HepG2 (cell line): ENCODE measurements around the gene GPS1. TPM values are rescaled to one million over a fixed set of nuclear protein-coding genes. Genes with fewer than 3 reads are reported as not detected.

Experiments used
- GZF1 ChIP-seq: sonication (generic); formaldehyde crosslinking; IDR thresholded peaks from 2 replicates; pipeline ENCODE4 v1.5.1; 2020; ENCODE audit warnings: mild to moderate bottlenecking, missing genetic modification reagents
- MAFK ChIP-seq, 2 experiments: IDR thresholded peaks in 1 of 2; conservative IDR thresholded peaks in 1 of 2; 2 replicates each; pipeline ENCODE4 v1.6.1; 2011; ENCODE audit warnings: improper control_type of control experiment in 2 of 2, low read length in 2 of 2
- MTF1 ChIP-seq: sonication (generic); formaldehyde crosslinking; IDR thresholded peaks from 2 replicates; pipeline ENCODE4 v1.5.0; 2020; ENCODE audit warnings: missing genetic modification reagents
- POLR2G ChIP-seq: fragments of 200-400 bp; formaldehyde crosslinking; IDR thresholded peaks from 2 replicates; pipeline ENCODE4 v1.6.1; 2018; ENCODE audit warnings: mild to moderate bottlenecking, low read depth, low read length, moderate library complexity
- SP1 ChIP-seq, 2 experiments: fragments of 450-650 bp in 1 of 2; sonication (generic) in 1 of 2; formaldehyde crosslinking in 1 of 2; IDR thresholded peaks; 2 replicates each; pipeline versions ENCODE4 v1.4.0 to v1.6.1; 2016 to 2020; ENCODE audit warnings: missing genetic modification reagents in 1 of 2
- ZBTB40 ChIP-seq, 2 experiments: fragments of 450-650 bp in 1 of 2; sonication (generic) in 1 of 2; formaldehyde crosslinking in 1 of 2; IDR thresholded peaks; 2 replicates each; pipeline versions ENCODE4 v1.6.1 to v1.8.0; 2016 to 2022; ENCODE audit warnings: antibody characterized with exemption in 1 of 2, mild to moderate bottlenecking in 1 of 2, missing genetic modification reagents in 1 of 2
- ZNF138 ChIP-seq: sonication (generic); formaldehyde crosslinking; IDR thresholded peaks from 2 replicates; pipeline ENCODE4 v1.5.0; 2020; ENCODE audit warnings: mild to moderate bottlenecking, low read depth, missing genetic modification reagents
- polyA plus RNA-seq, 8 experiments: library from polyadenylated mRNA; depleted of rRNA in 3 of 8; stranded (reverse) in 7 of 8; unstranded in 1 of 8; fragments of >200 nt; fragmentation: Illumina TruSeq in 4 of 8; extraction: Trizol in 4 of 8; gene quantifications; 2 replicates each; pipeline versions ENCODE4 v1.2.1 to v1.2.3, GENCODE V29; 2011 to 2016; ENCODE audit warnings: low read depth in 4 of 8, missing spikeins in 1 of 8, mixed read lengths in 1 of 8; ENCODE audit not compliant: insufficient read depth in 1 of 8
- total RNA-seq, 5 experiments: library from RNA; depleted of rRNA; stranded (reverse); fragments of >200 nt; fragmentation: Illumina TruSeq; extraction: Trizol; gene quantifications; 2 replicates each; pipeline ENCODE4 v1.2.3, GENCODE V29; 2016; ENCODE audit warnings: low read depth in 1 of 5
- TF ChIP-seq, protein P1 (sequence below): sonication (generic); formaldehyde crosslinking; IDR thresholded peaks from 2 replicates; pipeline ENCODE4 v1.5.1; 2020; ENCODE audit warnings: missing genetic modification reagents, mild to moderate bottlenecking, borderline replicate concordance
- TF ChIP-seq, protein P2 (sequence below): sonication (generic); formaldehyde crosslinking; IDR thresholded peaks from 2 replicates; pipeline ENCODE4 v1.4.0; 2020; ENCODE audit warnings: mild to moderate bottlenecking, missing genetic modification reagents
- TF ChIP-seq, protein P3 (sequence below): sonication (generic); formaldehyde crosslinking; IDR thresholded peaks from 2 replicates; pipeline ENCODE4 v1.5.0; 2020; ENCODE audit warnings: mild to moderate bottlenecking, missing genetic modification reagents
- TF ChIP-seq, protein P4 (sequence below): sonication (generic); formaldehyde crosslinking; IDR thresholded peaks from 2 replicates; pipeline ENCODE4 v1.4.0; 2020; ENCODE audit warnings: missing genetic modification reagents

Gene GPS1
- total and polyA plus RNA-seq, 2 of the 13 experiments (the other 11 are each of a cell fraction or from before 2014, with no cell fraction given): 124 to 128 TPM

- TF ChIP-seq, protein P1, sequence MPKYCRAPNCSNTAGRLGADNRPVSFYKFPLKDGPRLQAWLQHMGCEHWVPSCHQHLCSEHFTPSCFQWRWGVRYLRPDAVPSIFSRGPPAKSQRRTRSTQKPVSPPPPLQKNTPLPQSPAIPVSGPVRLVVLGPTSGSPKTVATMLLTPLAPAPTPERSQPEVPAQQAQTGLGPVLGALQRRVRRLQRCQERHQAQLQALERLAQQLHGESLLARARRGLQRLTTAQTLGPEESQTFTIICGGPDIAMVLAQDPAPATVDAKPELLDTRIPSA (CRISPR knock-in tag): no peak
- TF ChIP-seq ZNF138 (CRISPR knock-in tag) (no peak), SP1 (IDR thresholded peaks at IDR 0.05) (no peak), SP1 (CRISPR knock-in tag; IDR thresholded peaks at IDR 0.05) (peak; percentile 41; the same call in 1 of the 2 replicates), POLR2G (peak; percentile 52; the same call in 1 of the 2 replicates), MAFK (conservative IDR thresholded peaks at IDR 0.05 in 1 of 2, IDR thresholded peaks at IDR 0.05 in 1 of 2; ENCODE audit: low read length in 2 of 2) (peak; percentile 61 to 66; a peak in 3 of 4 replicates), MTF1 (CRISPR knock-in tag) (no peak), ZBTB40 (IDR thresholded peaks at IDR 0.05) (no peak), ZBTB40 (CRISPR knock-in tag; IDR thresholded peaks at IDR 0.05) (peak; percentile 57; the same call in 1 of the 2 replicates), GZF1 (CRISPR knock-in tag) (0 out of 2 replicates have a peak, but pooled peaks have one; percentile 20)
- TF ChIP-seq, protein P2, sequence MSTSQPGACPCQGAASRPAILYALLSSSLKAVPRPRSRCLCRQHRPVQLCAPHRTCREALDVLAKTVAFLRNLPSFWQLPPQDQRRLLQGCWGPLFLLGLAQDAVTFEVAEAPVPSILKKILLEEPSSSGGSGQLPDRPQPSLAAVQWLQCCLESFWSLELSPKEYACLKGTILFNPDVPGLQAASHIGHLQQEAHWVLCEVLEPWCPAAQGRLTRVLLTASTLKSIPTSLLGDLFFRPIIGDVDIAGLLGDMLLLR (CRISPR knock-in tag): 0 out of 2 replicates have a peak, but pooled peaks have one; percentile 13
- TF ChIP-seq, protein P3, sequence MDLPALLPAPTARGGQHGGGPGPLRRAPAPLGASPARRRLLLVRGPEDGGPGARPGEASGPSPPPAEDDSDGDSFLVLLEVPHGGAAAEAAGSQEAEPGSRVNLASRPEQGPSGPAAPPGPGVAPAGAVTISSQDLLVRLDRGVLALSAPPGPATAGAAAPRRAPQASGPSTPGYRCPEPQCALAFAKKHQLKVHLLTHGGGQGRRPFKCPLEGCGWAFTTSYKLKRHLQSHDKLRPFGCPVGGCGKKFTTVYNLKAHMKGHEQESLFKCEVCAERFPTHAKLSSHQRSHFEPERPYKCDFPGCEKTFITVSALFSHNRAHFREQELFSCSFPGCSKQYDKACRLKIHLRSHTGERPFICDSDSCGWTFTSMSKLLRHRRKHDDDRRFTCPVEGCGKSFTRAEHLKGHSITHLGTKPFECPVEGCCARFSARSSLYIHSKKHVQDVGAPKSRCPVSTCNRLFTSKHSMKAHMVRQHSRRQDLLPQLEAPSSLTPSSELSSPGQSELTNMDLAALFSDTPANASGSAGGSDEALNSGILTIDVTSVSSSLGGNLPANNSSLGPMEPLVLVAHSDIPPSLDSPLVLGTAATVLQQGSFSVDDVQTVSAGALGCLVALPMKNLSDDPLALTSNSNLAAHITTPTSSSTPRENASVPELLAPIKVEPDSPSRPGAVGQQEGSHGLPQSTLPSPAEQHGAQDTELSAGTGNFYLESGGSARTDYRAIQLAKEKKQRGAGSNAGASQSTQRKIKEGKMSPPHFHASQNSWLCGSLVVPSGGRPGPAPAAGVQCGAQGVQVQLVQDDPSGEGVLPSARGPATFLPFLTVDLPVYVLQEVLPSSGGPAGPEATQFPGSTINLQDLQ (CRISPR knock-in tag): no peak
- TF ChIP-seq, protein P4, sequence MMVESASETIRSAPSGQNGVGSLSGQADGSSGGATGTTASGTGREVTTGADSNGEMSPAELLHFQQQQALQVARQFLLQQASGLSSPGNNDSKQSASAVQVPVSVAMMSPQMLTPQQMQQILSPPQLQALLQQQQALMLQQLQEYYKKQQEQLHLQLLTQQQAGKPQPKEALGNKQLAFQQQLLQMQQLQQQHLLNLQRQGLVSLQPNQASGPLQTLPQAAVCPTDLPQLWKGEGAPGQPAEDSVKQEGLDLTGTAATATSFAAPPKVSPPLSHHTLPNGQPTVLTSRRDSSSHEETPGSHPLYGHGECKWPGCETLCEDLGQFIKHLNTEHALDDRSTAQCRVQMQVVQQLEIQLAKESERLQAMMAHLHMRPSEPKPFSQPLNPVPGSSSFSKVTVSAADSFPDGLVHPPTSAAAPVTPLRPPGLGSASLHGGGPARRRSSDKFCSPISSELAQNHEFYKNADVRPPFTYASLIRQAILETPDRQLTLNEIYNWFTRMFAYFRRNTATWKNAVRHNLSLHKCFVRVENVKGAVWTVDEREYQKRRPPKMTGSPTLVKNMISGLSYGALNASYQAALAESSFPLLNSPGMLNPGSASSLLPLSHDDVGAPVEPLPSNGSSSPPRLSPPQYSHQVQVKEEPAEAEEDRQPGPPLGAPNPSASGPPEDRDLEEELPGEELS (CRISPR knock-in tag): peak; percentile 13; the same call in 1 of the 2 replicates
Measured at GRCh38 chr17:82056729-82057621, 5.3 kb downstream of the GPS1 start (continued).
